ENCODE measurements around the gene HLA-DOB. TPM values are rescaled to one million over a fixed set of nuclear protein-coding genes. Genes with fewer than 3 reads are reported as not detected.

HLA-DOB gene
- total and polyA plus RNA-seq, 2 of the 13 experiments (the other 11 are each of a cell fraction or from before 2014, with no cell fraction given): not detected

DNA sequence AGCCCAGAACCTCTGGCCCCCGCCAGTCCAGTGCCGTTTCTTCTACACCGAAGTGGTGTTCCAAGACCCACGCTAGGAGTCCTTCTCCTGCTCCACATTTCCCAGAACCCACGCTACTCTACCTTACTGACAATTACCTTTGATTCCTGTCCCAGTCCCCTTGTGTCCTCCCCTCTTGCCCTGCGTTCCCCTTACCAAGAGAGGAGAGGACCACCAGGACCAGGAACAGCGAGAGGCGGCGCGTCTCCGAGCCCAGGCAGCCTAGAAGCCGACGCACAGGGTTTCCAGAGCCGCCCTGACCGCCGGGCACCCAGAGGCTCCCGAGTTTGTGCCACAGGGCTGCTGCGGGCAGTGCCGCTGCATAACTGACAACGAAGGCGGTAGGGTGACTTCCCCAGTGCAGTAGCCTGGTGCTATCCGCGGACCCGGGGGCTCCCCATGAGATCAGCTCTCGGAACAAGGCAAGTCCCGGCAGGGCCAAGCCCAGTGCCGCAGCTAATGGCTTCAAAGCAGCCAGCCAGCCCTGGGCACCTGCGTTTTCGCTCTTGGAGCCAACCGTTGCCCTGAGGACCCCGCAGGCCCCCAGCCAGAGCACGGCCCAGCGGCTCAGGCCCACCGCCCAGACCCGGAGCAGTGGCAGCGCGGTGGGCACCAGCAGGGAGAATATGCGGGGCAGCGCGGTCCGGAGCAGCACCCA is 36.2 kb upstream of the HLA-DOB start (continued):
- TF ChIP-seq ZNF44 (CRISPR knock-in tag; IDR thresholded peaks at IDR 0.05) (0 out of 2 replicates have a peak, but pooled peaks have one; percentile 12), ZNF335 (CRISPR knock-in tag; IDR thresholded peaks at IDR 0.05) (no peak), ZNF235 (CRISPR knock-in tag; IDR thresholded peaks at IDR 0.05; ENCODE audit: borderline replicate concordance) (no peak), CHCHD3 (CRISPR knock-in tag; IDR thresholded peaks at IDR 0.05) (0 out of 2 replicates have a peak, but pooled peaks have one; percentile 0), ZNF737 (CRISPR knock-in tag; IDR thresholded peaks at IDR 0.05; ENCODE audit: borderline replicate concordance) (0 out of 2 replicates have a peak, but pooled peaks have one; percentile 43), POLR2A (IDR thresholded peaks at IDR 0.05; ENCODE audit: insufficient read depth in 1 of 2, low read depth in 2 of 2, low read length in 2 of 2) (no peak), ERF (CRISPR knock-in tag; IDR thresholded peaks at IDR 0.05) (no peak), ATF7 (IDR thresholded peaks at IDR 0.05) (no peak), ATF7 (CRISPR knock-in tag; IDR thresholded peaks at IDR 0.05) (peak; percentile 17; the same call in 1 of the 2 replicates), SNAI1 (CRISPR knock-in tag; IDR thresholded peaks at IDR 0.05; ENCODE audit: borderline replicate concordance) (0 out of 2 replicates have a peak, but pooled peaks have one; percentile 55), FOXK1 (CRISPR knock-in tag; IDR thresholded peaks at IDR 0.05; ENCODE audit: borderline replicate concordance, low read depth) (peak; percentile 17; the same call in 1 of the 2 replicates), NONO (IDR thresholded peaks at IDR 0.05) (no peak), NONO (CRISPR knock-in tag; conservative IDR thresholded peaks at IDR 0.05) (peak; percentile 54), BORCS8-MEF2B (CRISPR knock-in tag; IDR thresholded peaks at IDR 0.05) (0 out of 2 replicates have a peak, but pooled peaks have one; percentile 25), PATZ1 (CRISPR knock-in tag; IDR thresholded peaks at IDR 0.05) (peak; percentile 37; the same call in 1 of the 2 replicates), KDM4B (CRISPR knock-in tag; IDR thresholded peaks at IDR 0.05) (0 out of 2 replicates have a peak, but pooled peaks have one; percentile 13), DPF2 (CRISPR knock-in tag; IDR thresholded peaks at IDR 0.05; ENCODE audit: borderline replicate concordance, low read depth) (no peak), RFX5 (IDR thresholded peaks at IDR 0.05; ENCODE audit: low read depth, low read length) (no peak), ZNF768 (CRISPR knock-in tag; IDR thresholded peaks at IDR 0.05) (peak; percentile 74), ZNF274 (CRISPR knock-in tag; IDR thresholded peaks at IDR 0.05) (peak; percentile 15; the same call in 1 of the 2 replicates), AGO1 (IDR thresholded peaks at IDR 0.05; ENCODE audit: low read depth, low read length, poor library complexity, severe bottlenecking) (peak; percentile 53), ZNF460 (CRISPR knock-in tag; IDR thresholded peaks at IDR 0.05; ENCODE audit: borderline replicate concordance) (no peak), ZNF564 (CRISPR knock-in tag; IDR thresholded peaks at IDR 0.05) (peak; percentile 83), ZNF343 (CRISPR knock-in tag; IDR thresholded peaks at IDR 0.05) (no peak)
- TF ChIP-seq, protein P1, sequence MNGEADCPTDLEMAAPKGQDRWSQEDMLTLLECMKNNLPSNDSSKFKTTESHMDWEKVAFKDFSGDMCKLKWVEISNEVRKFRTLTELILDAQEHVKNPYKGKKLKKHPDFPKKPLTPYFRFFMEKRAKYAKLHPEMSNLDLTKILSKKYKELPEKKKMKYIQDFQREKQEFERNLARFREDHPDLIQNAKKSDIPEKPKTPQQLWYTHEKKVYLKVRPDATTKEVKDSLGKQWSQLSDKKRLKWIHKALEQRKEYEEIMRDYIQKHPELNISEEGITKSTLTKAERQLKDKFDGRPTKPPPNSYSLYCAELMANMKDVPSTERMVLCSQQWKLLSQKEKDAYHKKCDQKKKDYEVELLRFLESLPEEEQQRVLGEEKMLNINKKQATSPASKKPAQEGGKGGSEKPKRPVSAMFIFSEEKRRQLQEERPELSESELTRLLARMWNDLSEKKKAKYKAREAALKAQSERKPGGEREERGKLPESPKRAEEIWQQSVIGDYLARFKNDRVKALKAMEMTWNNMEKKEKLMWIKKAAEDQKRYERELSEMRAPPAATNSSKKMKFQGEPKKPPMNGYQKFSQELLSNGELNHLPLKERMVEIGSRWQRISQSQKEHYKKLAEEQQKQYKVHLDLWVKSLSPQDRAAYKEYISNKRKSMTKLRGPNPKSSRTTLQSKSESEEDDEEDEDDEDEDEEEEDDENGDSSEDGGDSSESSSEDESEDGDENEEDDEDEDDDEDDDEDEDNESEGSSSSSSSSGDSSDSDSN (CRISPR knock-in tag; IDR thresholded peaks at IDR 0.05): peak; percentile 93; the same call in 1 of the 2 replicates
- TF ChIP-seq, protein P2, sequence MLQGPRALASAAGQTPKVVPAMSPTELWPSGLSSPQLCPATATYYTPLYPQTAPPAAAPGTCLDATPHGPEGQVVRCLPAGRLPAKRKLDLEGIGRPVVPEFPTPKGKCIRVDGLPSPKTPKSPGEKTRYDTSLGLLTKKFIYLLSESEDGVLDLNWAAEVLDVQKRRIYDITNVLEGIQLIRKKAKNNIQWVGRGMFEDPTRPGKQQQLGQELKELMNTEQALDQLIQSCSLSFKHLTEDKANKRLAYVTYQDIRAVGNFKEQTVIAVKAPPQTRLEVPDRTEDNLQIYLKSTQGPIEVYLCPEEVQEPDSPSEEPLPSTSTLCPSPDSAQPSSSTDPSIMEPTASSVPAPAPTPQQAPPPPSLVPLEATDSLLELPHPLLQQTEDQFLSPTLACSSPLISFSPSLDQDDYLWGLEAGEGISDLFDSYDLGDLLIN (CRISPR knock-in tag; IDR thresholded peaks at IDR 0.05; ENCODE audit: borderline replicate concordance): 0 out of 2 replicates have a peak, but pooled peaks have one; percentile 9

Measured in HepG2 (cell line).